HT1080 (cell line): ENCODE measurements around the gene SLC9A3. TPM values are rescaled to one million over a fixed set of nuclear protein-coding genes. Genes with fewer than 3 reads are reported as not detected.

ENCODE experiments used
- DNase-seq: peaks from one replicate; pipeline ENCODE4 v3.0.0-alpha.2; 2015; ENCODE audit warnings: low read depth
- total RNA-seq: library from RNA; depleted of rRNA; stranded (reverse); fragments of >200 nt; shearing (Covaris generic); gene quantifications from 2 replicates; pipeline ENCODE4 v1.2.3, GENCODE V29; 2014

SLC9A3 gene
- total RNA-seq, 1 experiment from 2014 or later, result 7.5 TPM

DNA sequence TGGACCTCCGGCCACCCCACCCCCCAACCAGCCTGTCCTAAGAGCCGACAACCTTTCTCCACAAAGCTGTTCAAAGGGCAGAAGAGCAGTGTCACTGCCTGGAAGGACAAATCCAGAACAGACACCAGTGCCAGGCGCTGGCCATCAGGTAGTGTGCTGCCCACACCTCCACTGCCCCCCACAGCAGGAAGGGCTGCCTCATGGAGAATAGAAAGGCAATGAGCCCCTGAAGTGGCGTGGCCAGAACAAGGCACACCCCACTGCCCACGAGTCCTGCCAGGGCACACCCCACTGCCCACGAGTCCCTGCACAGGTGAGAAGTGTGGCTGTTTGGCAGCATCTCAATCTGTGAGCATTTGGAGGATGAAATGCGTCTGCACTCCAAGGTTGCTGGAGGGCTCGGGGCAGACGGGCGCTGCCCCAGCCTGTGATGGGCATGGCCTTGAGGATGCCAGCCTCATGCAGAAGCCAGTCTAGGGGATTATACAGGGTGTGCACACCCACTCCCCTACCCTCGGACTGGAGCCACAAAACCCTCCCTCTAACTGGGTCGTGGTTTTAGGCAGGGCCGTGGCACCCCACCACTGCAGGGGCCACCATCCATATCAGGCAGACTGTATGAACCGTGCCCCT lies 2.3 kb upstream of the SLC9A3 start:
- DNase-seq, result no peak

DNA sequence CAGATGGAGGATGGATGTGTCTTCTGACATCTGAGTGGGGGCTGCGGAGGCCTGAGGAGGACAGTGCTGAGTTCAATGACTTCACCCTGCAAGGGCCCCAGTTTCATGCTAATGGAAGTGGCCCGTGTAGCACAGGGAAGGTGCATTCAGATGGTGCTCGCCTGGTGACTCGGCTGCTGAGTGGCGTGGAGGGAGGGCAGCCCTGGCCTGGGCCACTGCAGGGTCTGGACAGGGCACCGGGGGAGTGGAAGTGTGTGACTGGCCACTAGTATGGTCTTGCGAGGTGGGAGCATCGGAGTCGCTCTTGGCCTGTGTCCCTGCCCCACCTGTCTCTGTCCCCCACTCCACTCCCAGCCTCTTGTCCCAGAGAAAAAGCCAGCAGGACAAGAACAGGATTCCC lies 1.7 kb upstream of the SLC9A3 start:
- no peak for DNase-seq

DNA sequence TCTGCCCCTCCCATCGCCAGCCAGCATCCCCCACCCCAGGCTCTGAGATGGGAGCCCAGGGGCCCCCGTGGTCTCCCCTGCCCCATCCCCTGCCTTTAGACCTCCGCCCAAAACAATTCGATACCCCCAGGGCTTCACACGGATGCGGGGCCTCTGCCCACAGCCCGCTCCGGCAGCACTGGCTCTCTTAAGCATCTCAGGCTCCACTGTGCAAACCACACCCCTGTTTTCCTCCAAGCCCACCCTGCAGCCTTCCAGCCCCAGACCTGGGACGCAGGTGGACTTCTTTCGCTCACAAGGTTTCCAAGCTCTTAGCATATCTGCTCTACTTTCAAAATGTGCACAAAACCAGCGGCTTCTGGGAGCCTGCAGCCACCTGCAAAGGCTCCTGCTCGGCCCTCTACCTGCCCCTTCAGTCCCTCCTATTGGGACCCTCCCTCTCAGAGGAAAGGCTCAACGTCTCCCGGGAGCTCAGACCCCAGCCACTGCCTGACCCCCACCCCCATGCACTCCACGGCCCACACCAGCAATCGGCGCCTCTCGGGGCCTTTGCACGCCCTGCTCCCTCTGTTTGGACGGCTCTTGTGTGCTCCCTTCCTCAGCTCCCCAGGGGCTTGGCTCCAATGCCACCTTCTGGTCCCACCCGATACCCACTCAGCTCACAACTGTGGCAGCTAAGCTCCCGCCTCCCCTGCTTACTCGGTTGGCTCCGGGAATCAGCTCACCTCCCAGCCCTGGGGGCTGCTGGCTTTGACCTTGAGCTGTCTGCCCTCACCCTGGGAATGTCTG lies 918 bp upstream of the SLC9A3 start:
- no peak for DNase-seq

- DNase-seq, result no peak
These were observed 617 bp downstream of the SLC9A3 start for GRCh38 chr5:523441-524222.

- no peak for DNase-seq
These were observed 1.3 kb downstream of the SLC9A3 start for GRCh38 chr5:522899-523440.

- DNase-seq, result no peak
These were observed 2.1 kb downstream of the SLC9A3 start for GRCh38 chr5:522116-522515.

DNA sequence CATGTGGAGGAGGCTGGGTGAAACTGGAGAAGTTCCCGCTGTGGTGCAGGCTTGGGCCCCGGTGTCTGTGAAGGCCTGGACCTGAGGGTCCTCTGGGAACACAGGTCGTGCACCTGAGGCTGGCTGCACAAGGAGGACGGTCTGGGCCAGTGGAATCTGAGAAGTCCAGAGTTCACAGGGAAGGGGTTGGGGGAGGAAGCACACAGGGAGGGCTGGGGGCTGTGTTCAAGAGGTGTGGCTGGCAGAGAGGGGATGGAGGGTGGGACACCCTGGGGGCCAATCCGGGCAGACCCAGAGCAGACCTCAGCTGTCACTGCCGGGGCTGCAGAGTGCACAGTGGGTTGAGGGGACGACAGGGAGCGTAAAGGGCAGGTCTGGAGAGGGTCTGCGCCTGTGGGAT lies 2.6 kb downstream of the SLC9A3 start:
- no peak for DNase-seq

GRCh38 chr5:520850-521226 lies 3.4 kb downstream of the SLC9A3 start:
- DNase-seq, result no peak

GRCh38 chr5:520196-520849 lies 3.9 kb downstream of the SLC9A3 start:
- DNase-seq, result no peak

- DNase-seq, result no peak
These were observed 5.5 kb downstream of the SLC9A3 start for GRCh38 chr5:518721-519120.

GRCh38 chr5:517535-518100 lies 6.6 kb downstream of the SLC9A3 start:
- DNase-seq, result no peak

GRCh38 chr5:516980-517379 lies 7.3 kb downstream of the SLC9A3 start:
- DNase-seq, result no peak

- no peak for DNase-seq
These were observed 7.8 kb downstream of the SLC9A3 start for GRCh38 chr5:516338-516925.

DNA sequence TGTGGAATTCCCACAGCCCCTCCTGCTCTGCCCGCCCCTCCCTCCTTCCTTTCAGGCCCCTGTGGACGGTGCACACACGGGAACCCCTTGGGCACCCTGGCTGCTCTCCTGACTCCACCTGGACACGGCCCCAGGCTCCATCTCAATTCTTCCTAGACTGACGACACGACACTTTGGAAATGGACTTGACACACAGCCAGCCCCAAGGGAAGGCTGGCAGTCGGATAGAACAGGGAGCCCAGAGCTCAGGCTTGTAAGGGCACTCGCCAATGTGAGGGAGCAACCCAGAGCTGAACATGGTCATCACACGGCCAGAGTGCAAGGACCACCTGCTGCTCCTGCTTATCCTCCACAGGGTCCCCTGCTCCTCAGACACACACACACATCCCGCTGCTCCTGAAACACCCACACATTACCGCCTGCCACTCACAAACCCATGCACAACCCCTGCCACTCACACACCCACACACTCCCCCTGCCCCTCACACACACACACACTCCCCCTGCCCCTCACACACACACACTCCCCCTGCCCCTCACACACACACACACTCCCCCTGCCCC lies 8.9 kb downstream of the SLC9A3 start:
- no peak for DNase-seq

- DNase-seq, result no peak
These were observed 9.6 kb downstream of the SLC9A3 start for GRCh38 chr5:514673-515072.

DNA sequence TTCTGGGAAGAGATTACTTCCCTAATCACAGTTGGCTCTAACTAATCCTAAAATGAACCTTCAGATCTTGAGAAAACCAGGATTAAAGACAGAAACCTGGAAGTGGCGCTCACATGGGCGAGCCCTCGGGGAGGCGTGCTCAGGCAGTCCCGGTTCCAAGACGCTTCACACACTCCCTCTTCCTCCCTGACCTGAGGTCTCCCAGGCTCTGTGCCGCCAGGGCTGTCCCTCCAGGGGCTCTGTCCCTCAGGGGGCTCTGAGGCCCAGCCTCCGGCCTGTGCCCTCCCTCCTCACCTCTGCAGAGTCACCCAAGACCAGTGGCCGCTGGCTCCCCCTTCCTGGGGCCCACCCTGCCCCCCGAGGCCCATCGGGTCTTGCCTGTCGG lies 10.2 kb downstream of the SLC9A3 start:
- no peak for DNase-seq

DNA sequence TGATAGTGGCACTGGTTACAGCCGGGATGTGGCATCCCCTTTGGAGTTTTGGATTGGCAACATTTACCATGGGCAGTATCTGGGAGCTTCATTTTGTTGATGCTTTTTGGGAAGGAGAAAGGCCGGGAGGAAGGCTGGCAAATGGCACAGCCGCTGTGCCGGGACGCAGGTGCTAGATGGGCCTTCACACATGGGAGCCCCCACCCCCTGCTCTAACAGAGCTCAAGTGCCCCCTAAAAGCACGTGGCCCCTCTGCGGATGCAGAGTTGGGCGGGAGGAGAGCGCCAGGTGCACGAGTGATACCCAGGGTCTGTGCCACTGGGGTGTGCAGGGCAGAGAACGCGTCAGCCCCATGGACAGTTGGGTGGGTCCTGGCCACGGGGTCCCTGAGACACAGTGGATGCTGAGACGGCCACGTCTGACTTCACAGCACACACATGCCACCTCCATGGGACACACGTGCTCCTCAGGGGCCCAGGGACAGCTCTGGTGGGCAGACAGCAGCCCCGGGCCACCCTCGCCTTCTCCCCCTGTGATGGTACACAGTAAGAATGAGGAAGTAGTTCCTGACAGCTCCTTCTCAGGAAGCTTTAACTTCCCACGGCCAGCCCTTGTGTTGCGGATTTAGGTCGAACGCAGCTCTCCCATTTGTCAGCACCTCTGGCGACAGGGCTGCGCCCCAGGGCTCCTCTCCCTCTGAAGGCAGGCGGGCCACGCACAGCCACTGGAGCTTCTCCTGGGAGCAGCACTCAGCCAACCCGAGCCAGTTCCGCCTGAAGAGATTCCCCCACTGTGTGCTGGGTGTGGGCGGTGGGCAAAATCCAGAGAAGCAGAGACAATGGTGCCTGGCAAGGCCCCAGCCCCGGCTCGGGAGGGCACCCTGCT lies 10.8 kb downstream of the SLC9A3 start:
- DNase-seq, result no peak

- DNase-seq, result no peak
These were observed 12.8 kb downstream of the SLC9A3 start for GRCh38 chr5:511476-511875.

DNA sequence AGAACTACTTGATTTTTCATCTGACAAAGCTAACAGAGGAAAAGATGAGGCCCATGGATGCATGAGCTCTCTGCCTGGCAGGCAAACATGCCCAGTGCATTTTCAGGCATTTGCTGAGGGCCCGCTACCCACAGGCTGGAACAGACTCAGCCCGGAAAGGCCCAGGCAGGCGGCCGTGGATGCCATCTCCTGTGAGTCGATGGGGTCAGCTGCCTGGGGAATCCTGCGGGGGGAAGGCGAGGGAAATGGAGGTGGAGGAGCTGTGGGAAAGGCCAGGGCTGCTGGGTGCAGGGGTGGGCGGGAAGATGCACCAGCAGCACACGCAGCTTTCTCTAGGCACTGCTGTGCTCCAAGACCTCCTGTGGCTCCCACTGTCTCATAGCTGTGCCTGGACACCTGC lies 13.7 kb downstream of the SLC9A3 start:
- DNase-seq, result no peak
